BJ (cell line): ENCODE results near the gene LMAN1L. TPM values are rescaled to one million over a fixed set of nuclear protein-coding genes. Genes with fewer than 3 reads are reported as not detected.

Experiments
- CTCF ChIA-PET: fragments of 350-600 bp; formaldehyde crosslinking; extraction: SDS; loops from one replicate; lab custom pipeline; 2021; ENCODE audit warnings: antibody characterized with exemption, inconsistent platforms; lab: Yijun Ruan, JAX
- POLR2A ChIA-PET: fragments of 300-600 bp; sonication (Branson Sonifier 250); formaldehyde crosslinking; extraction: SDS; loops from one replicate; lab custom pipeline; 2021; ENCODE audit warnings: antibody characterized with exemption; lab: Charles Lee
- DNase-seq: peaks from one replicate; pipeline ENCODE4 v3.0.0-alpha.2; 2011; ENCODE audit warnings: low read depth
- H3K27me3 ChIP-seq: 2 replicates; pipeline ENCODE4 v1.6.0; 2011; ENCODE audit warnings: low read length; ENCODE audit not compliant: control insufficient read depth, insufficient read depth
- H3K36me3 ChIP-seq: 2 replicates; pipeline ENCODE4 v1.5.1; 2011; ENCODE audit warnings: low read length; ENCODE audit not compliant: control insufficient read depth, insufficient read depth
- H3K4me3 ChIP-seq: 2 replicates; pipeline ENCODE4 v1.5.1; 2011; ENCODE audit warnings: low read depth, mild to moderate bottlenecking, control low read depth, low read length
- CTCF ChIP-seq: IDR thresholded peaks from 2 replicates; pipeline ENCODE4 v1.5.1; 2011; ENCODE audit warnings: low read depth, mild to moderate bottlenecking, control low read depth, inconsistent platforms, low read length, moderate library complexity; ENCODE audit not compliant: insufficient read depth
- polyA plus RNA-seq: library from polyadenylated mRNA; depleted of rRNA; stranded (reverse); fragments of >200 nt; gene quantifications from 2 replicates; pipeline ENCODE4 v1.2.3, GENCODE V29; 2011

LMAN1L gene
- polyA plus RNA-seq, 1 experiment = not detected

- ChIA-PET CTCF (interaction anchor here (0.6 to 2.1 kb wide), 6 partner anchors 11 to 495 kb away, joined by 3 to 8 read pairs (median 4); no protein-coding TSS in a partner anchor), POLR2A (no interaction called here)
- peaks cover 13% of the 10 kb centered on the region for H3K27me3 ChIP-seq
- no peaks in the 10 kb centered on the region for H3K36me3 ChIP-seq
- DNase-seq = no peak
- H3K4me3 ChIP-seq = no peak overlapping the region
- TF ChIP-seq CTCF = no peak
Observed at GRCh38 chr15:74821091-74821789, 8.6 kb downstream of the LMAN1L start.

DNA sequence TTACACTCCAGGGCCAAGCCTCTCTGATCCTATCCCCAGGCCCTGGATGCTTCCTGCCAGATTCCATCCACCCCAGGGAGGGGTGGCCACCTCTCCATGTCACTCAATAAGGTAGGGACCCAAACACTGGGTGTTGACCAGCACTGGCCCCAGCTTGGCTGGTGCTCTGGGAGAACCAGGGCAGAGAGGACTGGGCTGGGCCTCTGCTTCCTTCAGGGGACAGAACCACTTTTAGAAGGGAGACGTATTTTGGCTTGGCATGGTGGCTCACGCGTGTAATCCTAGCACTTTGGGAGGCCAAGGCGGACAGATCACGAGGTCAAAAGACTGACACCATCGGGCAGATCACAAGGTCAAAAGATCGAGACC is 9.1 kb downstream of the LMAN1L start:
- ChIA-PET CTCF (interaction anchor here (0.6 to 2.1 kb wide), 6 partner anchors 10 to 495 kb away, joined by 3 to 8 read pairs (median 4); no protein-coding TSS in a partner anchor), POLR2A (no interaction called here)
- no peak for TF ChIP-seq CTCF
- H3K4me3 ChIP-seq = no peak overlapping the region
- H3K27me3 ChIP-seq = peaks cover 16% of the 10 kb centered on the region
- no peaks in the 10 kb centered on the region for H3K36me3 ChIP-seq
- no peak for DNase-seq

DNA sequence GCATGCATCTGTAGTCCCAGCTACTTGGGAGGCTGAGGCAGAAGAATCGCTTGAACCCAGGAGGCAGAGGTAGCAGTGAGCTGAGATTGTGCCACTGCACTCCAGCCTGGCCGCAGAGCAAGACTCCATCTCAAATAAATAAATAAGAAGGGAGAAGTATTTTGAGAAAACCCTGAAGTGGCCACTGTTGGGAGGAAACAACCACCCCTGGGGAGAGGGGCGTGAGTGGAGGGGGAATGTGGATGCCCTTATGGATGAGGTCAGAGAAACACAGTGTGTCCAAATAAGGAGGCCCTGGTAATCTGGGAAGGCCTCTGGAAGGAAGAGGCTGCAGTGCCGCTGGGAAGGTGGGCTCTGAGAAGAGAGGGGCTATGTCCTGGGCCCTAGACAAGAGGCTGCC is 9.6 kb downstream of the LMAN1L start:
- POLR2A ChIA-PET = no interaction called here
- CTCF ChIA-PET = interaction anchor here (0.6 to 2.1 kb wide), 3 partner anchors 14 to 38 kb away, joined by 3 to 8 read pairs (median 5); no protein-coding TSS in a partner anchor
- no peaks in the 10 kb centered on the region for H3K36me3 ChIP-seq
- no peak for DNase-seq
- H3K27me3 ChIP-seq = peaks cover 18% of the 10 kb centered on the region
- H3K4me3 ChIP-seq = no peak overlapping the region
- no peak for TF ChIP-seq CTCF

- ChIA-PET POLR2A (no interaction called here), CTCF (interaction anchor here (0.6 kb wide), 1 partner anchor 14 kb away, joined by 3 read pairs; no protein-coding TSS in a partner anchor)
Observed at GRCh38 chr15:74823324-74823723, 10.7 kb downstream of the LMAN1L start.

DNA sequence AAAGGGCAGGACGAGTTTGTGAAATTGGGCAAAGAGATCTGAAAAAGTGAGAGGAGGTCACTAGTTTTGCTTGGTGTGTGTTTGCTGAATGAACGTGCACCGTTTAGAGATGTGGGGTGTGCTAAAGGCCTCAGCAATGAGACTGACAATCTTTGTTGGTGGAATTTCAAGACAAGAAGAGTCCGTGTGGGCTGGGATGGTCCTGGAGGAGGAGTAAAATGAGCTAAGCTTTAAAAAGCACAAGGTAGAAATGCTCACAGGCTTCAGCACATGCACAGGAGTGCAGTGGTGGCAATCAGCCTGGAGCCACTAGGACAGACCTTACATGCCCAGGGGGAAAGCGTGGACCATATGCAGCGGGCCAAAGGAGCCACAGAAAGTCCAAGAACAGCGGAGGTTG is 12.3 kb downstream of the LMAN1L start:
- Histone ChIP-seq H3K27me3 (peaks cover 27% of the 10 kb centered on the region), H3K36me3 (no peaks in the 10 kb centered on the region), H3K4me3 (no peak overlapping the region)
- no peak for TF ChIP-seq CTCF
- DNase-seq = no peak
- CTCF ChIA-PET = interaction anchor here (1.7 to 3.9 kb wide), 2 partner anchors 12 to 37 kb away, joined by 5 to 14 read pairs; no protein-coding TSS in a partner anchor
- POLR2A ChIA-PET = no interaction called here

More at GRCh38 chr15:74823324-74823723, 10.7 kb downstream of the LMAN1L start:
- Histone ChIP-seq H3K27me3 (peaks cover 27% of the 10 kb centered on the region), H3K4me3 (no peak overlapping the region), H3K36me3 (no peaks in the 10 kb centered on the region)
- DNase-seq = no peak
- TF ChIP-seq CTCF = no peak
